GM12878 (cell line): Measurements from ENCODE around the gene TRAF2. TPM values are rescaled to one million over a fixed set of nuclear protein-coding genes. Genes with fewer than 3 reads are reported as not detected.

Source experiments
- ATAC-seq: fragments of 200-7000 bp; cut with Tn5 transposase; 3 replicates; pipeline ENCODE4 v1.9.1; 2020; ENCODE audit warnings: mild to moderate bottlenecking, moderate library complexity
- BruUV-seq: library from RNA; stranded (reverse); fragments of 400-500 nt; replicated peaks from 2 replicates; lab custom pipeline; 2021; lab: Mats Ljungman, UMichigan
- CTCF ChIA-PET: fragments of 300-600 bp; sonication (Branson Sonifier 250); formaldehyde crosslinking; extraction: SDS; loops from one replicate; lab custom pipeline; 2021; ENCODE audit warnings: inconsistent platforms; lab: Yijun Ruan, JAX
- POLR2A ChIA-PET: fragments of 350-600 bp; formaldehyde crosslinking; extraction: SDS; loops from one replicate; lab custom pipeline; 2021; ENCODE audit warnings: inconsistent platforms; lab: Charles Lee
- RAD21 ChIA-PET: fragments of 300-600 bp; sonication (Branson Sonifier 250); formaldehyde crosslinking; loops from one replicate; lab custom pipeline; 2023; ENCODE audit warnings: antibody characterized with exemption; ENCODE audit not compliant: unreplicated experiment; lab: Charles Lee
- SMC1A ChIA-PET: fragments of 300-600 bp; sonication (Branson Sonifier 250); formaldehyde crosslinking; loops from one replicate; lab custom pipeline; 2023; ENCODE audit not compliant: unreplicated experiment, uncharacterized antibody; lab: Charles Lee
- DNase-seq: peaks from one replicate; pipeline ENCODE4 v3.0.0-alpha.2; 2011; ENCODE audit warnings: low read depth, low spot score
- FAIRE-seq: peaks from 3 replicates; lab custom pipeline; 2011; peaks lifted over from hg19 to GRCh38; lab: Jason Lieb, UNC
- H2AFZ ChIP-seq: 2 replicates; pipeline ENCODE4 v1.6.0; 2011; ENCODE audit warnings: low read depth, low read length, control low read depth; ENCODE audit not compliant: control insufficient read depth
- H3K27ac ChIP-seq: 2 replicates; pipeline ENCODE4 v1.5.1; 2011; ENCODE audit warnings: control low read depth; ENCODE audit not compliant: control insufficient read depth, insufficient read depth
- H3K27me3 ChIP-seq, 2 experiments: replicated peaks in 1 of 2; 2 replicates each; pipeline versions ENCODE4 v1.6.0 to v1.6.1; 2011; ENCODE audit warnings: low read length in 1 of 2; ENCODE audit not compliant: control insufficient read depth in 2 of 2, insufficient read depth in 2 of 2
- H3K36me3 ChIP-seq, 2 experiments: 2 replicates each; pipeline ENCODE4 v1.5.1; 2011; ENCODE audit warnings: low read length in 1 of 2; ENCODE audit not compliant: control insufficient read depth in 2 of 2, insufficient read depth in 2 of 2
- H3K4me1 ChIP-seq: 2 replicates; pipeline ENCODE4 v1.6.1; 2011; ENCODE audit warnings: mild to moderate bottlenecking, low read length, moderate library complexity, mixed read lengths; ENCODE audit not compliant: control insufficient read depth, insufficient read depth
- H3K4me2 ChIP-seq: 2 replicates; pipeline ENCODE4 v1.6.0; 2011; ENCODE audit warnings: control low read depth; ENCODE audit not compliant: control insufficient read depth, insufficient read depth
- H3K4me3 ChIP-seq: fragments of 200-600 bp; sonication (generic); 2 replicates; pipeline ENCODE4 v1.5.1; 2016
- H3K79me2 ChIP-seq: 2 replicates; pipeline ENCODE4 v1.6.0; 2011; ENCODE audit warnings: low read length; ENCODE audit not compliant: control insufficient read depth, insufficient read depth
- H3K9ac ChIP-seq: 2 replicates; pipeline ENCODE4 v1.8.0; 2011; ENCODE audit warnings: low read length, control low read depth, mixed read lengths; ENCODE audit not compliant: control insufficient read depth, insufficient read depth
- H3K9me3 ChIP-seq: replicated peaks from 3 replicates; pipeline ENCODE4 v1.5.1; 2011; ENCODE audit warnings: mild to moderate bottlenecking, low read length; ENCODE audit not compliant: control insufficient read depth, insufficient read depth
- H4K20me1 ChIP-seq: 2 replicates; pipeline ENCODE4 v1.6.0; 2011; ENCODE audit not compliant: control insufficient read depth, insufficient read depth
- ASH2L ChIP-seq: fragments of 300-600, 200-600 bp; sonication (generic); IDR thresholded peaks from 2 replicates; pipeline ENCODE4 v1.6.1; 2017; ENCODE audit warnings: low read depth, mild to moderate bottlenecking, borderline replicate concordance
- BMI1 ChIP-seq: fragments of 450-650 bp; IDR thresholded peaks from 2 replicates; pipeline ENCODE4 v1.6.1; 2016; ENCODE audit warnings: mild to moderate bottlenecking, moderate library complexity, borderline replicate concordance
- EZH2 ChIP-seq: IDR thresholded peaks from 2 replicates; pipeline ENCODE4 v1.6.1; 2012; ENCODE audit warnings: low read depth, mild to moderate bottlenecking, control low read depth, inconsistent platforms, low read length, borderline replicate concordance; ENCODE audit not compliant: control insufficient read depth
- HDAC6 ChIP-seq: fragments of 200-600 bp; sonication (generic); IDR thresholded peaks from one replicate; pipeline ENCODE4 v1.8.0; 2017; ENCODE audit warnings: antibody characterized with exemption; ENCODE audit not compliant: unreplicated experiment
- POLR2AphosphoS2 ChIP-seq: IDR thresholded peaks from 2 replicates; pipeline ENCODE4 v1.6.1; 2011; ENCODE audit warnings: low read depth, mild to moderate bottlenecking, low read length, improper control_type of control experiment, moderate library complexity
- SPI1 ChIP-seq: IDR thresholded peaks from 2 replicates; pipeline ENCODE4 v1.6.1; 2011; ENCODE audit warnings: low read depth, mild to moderate bottlenecking, low read length, moderate library complexity, borderline replicate concordance; ENCODE audit not compliant: insufficient read depth
- whole genome bisulfite sequencing: methylation state at CpG from one replicate; pipeline ENCODE4 v1.1.6; 2016; ENCODE audit warnings: low lambda C conversion rate; ENCODE audit not compliant: insufficient replicate concordance, insufficient coverage; ENCODE audit errors: missing lambda C conversion rate; 5-methylcytosine and 5-hydroxymethylcytosine counted together
- in situ Hi-C: fragments of 300-500 bp; cut with MboI; formaldehyde crosslinking; loops from 9 replicates; pipeline ENCODE4 v1.14.3; 2018; ENCODE audit warnings: mixed read lengths
- intact Hi-C: fragments of 100-400 bp; cut with micrococcal nuclease; formaldehyde crosslinking; loops from one replicate; pipeline ENCODE4 v1.14.2; 2022; ENCODE audit not compliant: unreplicated experiment
- polyA plus RNA-seq, 11 experiments: library from polyadenylated mRNA; depleted of rRNA in 4 of 11; unstranded in 6 of 11; stranded (reverse) in 5 of 11; fragments of >200 nt; fragmentation: Nextera tagmentation in 4 of 11; fragmentation: Illumina TruSeq in 1 of 11; extraction: Ambion mirVana in 4 of 11; extraction: Trizol in 1 of 11; gene quantifications; 1 replicate in 1 of 11; 2 replicates in 10 of 11; pipeline versions ENCODE4 v1.2.1 to v1.2.3, GENCODE V29; 2011 to 2016; ENCODE audit warnings: inconsistent platforms in 2 of 11, missing spikeins in 2 of 11, low read depth in 1 of 11
- total RNA-seq, 4 experiments: library from RNA; depleted of rRNA in 3 of 4; stranded (reverse); fragments of >200 nt in 3 of 4; fragmentation: Illumina TruSeq in 1 of 4; extraction: Trizol in 1 of 4; gene quantifications; 2 replicates each; pipeline versions ENCODE4 v1.2.1 to v1.2.3, GENCODE V29; 2013 to 2021
- TF ChIP-seq, protein P1 (sequence below): IDR thresholded peaks from 2 replicates; pipeline ENCODE4 v1.6.1; 2012; ENCODE audit warnings: low read depth, low read length, improper control_type of control experiment

TRAF2 gene
- total and polyA plus RNA-seq, 10 of the 15 experiments (the other 5 are each of a cell fraction or from before 2014, with no cell fraction given), result 0.34 to 39.5 (median 18.7) TPM

DNA sequence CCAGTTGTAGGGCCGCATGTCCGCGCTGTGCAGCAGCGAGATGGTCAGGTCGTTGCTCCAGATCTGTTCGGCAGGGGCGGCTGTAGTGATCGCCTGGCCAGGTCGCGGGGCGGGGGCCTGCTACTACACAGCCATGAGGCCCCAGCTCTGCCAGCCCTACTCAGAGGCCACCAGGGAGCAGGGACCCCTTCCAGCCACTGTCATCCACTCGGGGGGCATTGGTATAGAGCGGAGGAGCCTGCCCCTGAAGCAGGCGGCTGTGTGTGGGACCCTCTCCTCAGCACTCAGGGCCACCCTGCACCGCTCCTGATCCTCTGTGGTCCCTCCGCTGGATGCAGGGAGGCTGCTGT lies 56.5 kb downstream of the TRAF2 start:
- Histone ChIP-seq H3K4me1 (peaks cover 4% of the 10 kb centered on the region), H2AFZ (no peak overlapping the region), H3K9me3 (no peaks in the 10 kb centered on the region), H3K27ac (no peak overlapping the region), H3K4me3 (peak overlapping the region; percentile 98), H3K9ac (no peak overlapping the region)
- intact Hi-C loops, result loop anchor here (5.0 to 10.0 kb wide), 2 partner anchors 91 to 148 kb away; partner anchors contain the start of genes CCDC183, MAMDC4 and TMEM141
- ChIA-PET SMC1A (no interaction called here), RAD21 (no interaction called here)
- ATAC-seq, result no peak
- no peak for DNase-seq
- TF ChIP-seq BMI1 (no peak), POLR2AphosphoS2 (no peak), ASH2L (no peak), EZH2 (no peak), HDAC6 (no peak), SPI1 (no peak)
- TF ChIP-seq, protein P1, sequence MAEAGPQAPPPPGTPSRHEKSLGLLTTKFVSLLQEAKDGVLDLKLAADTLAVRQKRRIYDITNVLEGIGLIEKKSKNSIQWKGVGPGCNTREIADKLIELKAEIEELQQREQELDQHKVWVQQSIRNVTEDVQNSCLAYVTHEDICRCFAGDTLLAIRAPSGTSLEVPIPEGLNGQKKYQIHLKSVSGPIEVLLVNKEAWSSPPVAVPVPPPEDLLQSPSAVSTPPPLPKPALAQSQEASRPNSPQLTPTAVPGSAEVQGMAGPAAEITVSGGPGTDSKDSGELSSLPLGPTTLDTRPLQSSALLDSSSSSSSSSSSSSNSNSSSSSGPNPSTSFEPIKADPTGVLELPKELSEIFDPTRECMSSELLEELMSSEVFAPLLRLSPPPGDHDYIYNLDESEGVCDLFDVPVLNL, result no peak
- TF ChIP-seq, all 136 proteins: peak for 0
- Histone ChIP-seq H3K36me3 (peaks cover 2 to 26% of the 10 kb centered on the region in 2 experiments; a peak in 3 of 4 replicates), H4K20me1 (no peaks in the 10 kb centered on the region), H3K79me2 (peaks cover 19% of the 10 kb centered on the region), H3K4me2 (peak overlapping the region; percentile 81), H3K27me3 (no peaks in the 10 kb centered on the region)
- FAIRE-seq, result no peak
- CTCF ChIA-PET, result interaction anchor here (2.5 kb wide), 1 partner anchor 100 kb away, joined by 12 read pairs; the partner anchor contains the start of gene AJM1
- POLR2A ChIA-PET, result interaction anchor here (2.5 kb wide), 1 partner anchor 57 kb away, joined by 6 read pairs; the partner anchor contains the start of gene TRAF2
- in situ Hi-C loops, result no loop called here
- WGBS, result 95% methylated on average over 16 of the region's 16 CpGs
- BruUV-seq, result no TSS peak
